GM12878 (cell line): ENCODE results near the gene ARL16. TPM values are rescaled to one million over a fixed set of nuclear protein-coding genes. Genes with fewer than 3 reads are reported as not detected.

Experiments used
- ATAC-seq: fragments of 200-7000 bp; cut with Tn5 transposase; 3 replicates; pipeline ENCODE4 v1.9.1; 2020; ENCODE audit warnings: mild to moderate bottlenecking, moderate library complexity
- BruUV-seq: library from RNA; stranded (reverse); fragments of 400-500 nt; replicated peaks from 2 replicates; lab custom pipeline; 2021; lab: Mats Ljungman, UMichigan
- CTCF ChIA-PET: fragments of 300-600 bp; sonication (Branson Sonifier 250); formaldehyde crosslinking; extraction: SDS; loops from one replicate; lab custom pipeline; 2021; ENCODE audit warnings: inconsistent platforms; lab: Yijun Ruan, JAX
- POLR2A ChIA-PET: fragments of 350-600 bp; formaldehyde crosslinking; extraction: SDS; loops from one replicate; lab custom pipeline; 2021; ENCODE audit warnings: inconsistent platforms; lab: Charles Lee
- RAD21 ChIA-PET: fragments of 300-600 bp; sonication (Branson Sonifier 250); formaldehyde crosslinking; loops from one replicate; lab custom pipeline; 2023; ENCODE audit warnings: antibody characterized with exemption; ENCODE audit not compliant: unreplicated experiment; lab: Charles Lee
- SMC1A ChIA-PET: fragments of 300-600 bp; sonication (Branson Sonifier 250); formaldehyde crosslinking; loops from one replicate; lab custom pipeline; 2023; ENCODE audit not compliant: unreplicated experiment, uncharacterized antibody; lab: Charles Lee
- DNase-seq: peaks from one replicate; pipeline ENCODE4 v3.0.0-alpha.2; 2011; ENCODE audit warnings: low read depth, low spot score
- FAIRE-seq: peaks from 3 replicates; lab custom pipeline; 2011; peaks lifted over from hg19 to GRCh38; lab: Jason Lieb, UNC
- H2AFZ ChIP-seq: 2 replicates; pipeline ENCODE4 v1.6.0; 2011; ENCODE audit warnings: low read depth, low read length, control low read depth; ENCODE audit not compliant: control insufficient read depth
- H3K27ac ChIP-seq: 2 replicates; pipeline ENCODE4 v1.5.1; 2011; ENCODE audit warnings: control low read depth; ENCODE audit not compliant: control insufficient read depth, insufficient read depth
- H3K27me3 ChIP-seq, 2 experiments: replicated peaks in 1 of 2; 2 replicates each; pipeline versions ENCODE4 v1.6.0 to v1.6.1; 2011; ENCODE audit warnings: low read length in 1 of 2; ENCODE audit not compliant: control insufficient read depth in 2 of 2, insufficient read depth in 2 of 2
- H3K36me3 ChIP-seq, 2 experiments: 2 replicates each; pipeline ENCODE4 v1.5.1; 2011; ENCODE audit warnings: low read length in 1 of 2; ENCODE audit not compliant: control insufficient read depth in 2 of 2, insufficient read depth in 2 of 2
- H3K4me1 ChIP-seq: 2 replicates; pipeline ENCODE4 v1.6.1; 2011; ENCODE audit warnings: mild to moderate bottlenecking, low read length, moderate library complexity, mixed read lengths; ENCODE audit not compliant: control insufficient read depth, insufficient read depth
- H3K4me2 ChIP-seq: 2 replicates; pipeline ENCODE4 v1.6.0; 2011; ENCODE audit warnings: control low read depth; ENCODE audit not compliant: control insufficient read depth, insufficient read depth
- H3K4me3 ChIP-seq: fragments of 200-600 bp; sonication (generic); 2 replicates; pipeline ENCODE4 v1.5.1; 2016
- H3K79me2 ChIP-seq: 2 replicates; pipeline ENCODE4 v1.6.0; 2011; ENCODE audit warnings: low read length; ENCODE audit not compliant: control insufficient read depth, insufficient read depth
- H3K9ac ChIP-seq: 2 replicates; pipeline ENCODE4 v1.8.0; 2011; ENCODE audit warnings: low read length, control low read depth, mixed read lengths; ENCODE audit not compliant: control insufficient read depth, insufficient read depth
- H3K9me3 ChIP-seq: replicated peaks from 3 replicates; pipeline ENCODE4 v1.5.1; 2011; ENCODE audit warnings: mild to moderate bottlenecking, low read length; ENCODE audit not compliant: control insufficient read depth, insufficient read depth
- H4K20me1 ChIP-seq: 2 replicates; pipeline ENCODE4 v1.6.0; 2011; ENCODE audit not compliant: control insufficient read depth, insufficient read depth
- BACH1 ChIP-seq: fragments of 450-650 bp; IDR thresholded peaks from 2 replicates; pipeline ENCODE4 v1.6.1; 2017; ENCODE audit warnings: mild to moderate bottlenecking, borderline replicate concordance
- CBX5 ChIP-seq: sonication (generic); IDR thresholded peaks from 2 replicates; pipeline ENCODE4 v1.6.1; 2016; ENCODE audit warnings: low read depth, moderate library complexity, mild to moderate bottlenecking, inconsistent platforms
- GATAD2B ChIP-seq: fragments of 450-650 bp; conservative IDR thresholded peaks from 2 replicates; pipeline ENCODE4 v1.6.1; 2017; ENCODE audit warnings: low read depth, mild to moderate bottlenecking, moderate library complexity
- KDM1A ChIP-seq: fragments of 200-600 bp; sonication (generic); IDR thresholded peaks from 2 replicates; pipeline ENCODE4 v1.6.1; 2016; ENCODE audit warnings: borderline replicate concordance
- MYB ChIP-seq: fragments of 150-350 bp; IDR thresholded peaks from 2 replicates; pipeline ENCODE4 v1.6.1; 2014; ENCODE audit warnings: mild to moderate bottlenecking, low read depth, low read length, borderline replicate concordance
- NFYB ChIP-seq: IDR thresholded peaks from 2 replicates; pipeline ENCODE4 v1.6.1; 2011; ENCODE audit warnings: low read depth, mild to moderate bottlenecking, low read length, improper control_type of control experiment, moderate library complexity; ENCODE audit not compliant: insufficient read depth
- SMAD1 ChIP-seq: fragments of 450-650 bp; IDR thresholded peaks from 2 replicates; pipeline ENCODE4 v1.6.1; 2018; ENCODE audit warnings: mild to moderate bottlenecking, low read depth; ENCODE audit not compliant: partially characterized antibody
- TCF3 ChIP-seq: IDR thresholded peaks from 2 replicates; pipeline ENCODE4 v1.6.1; 2012; ENCODE audit warnings: low read depth, mild to moderate bottlenecking, low read length, borderline replicate concordance; ENCODE audit not compliant: insufficient read depth
- ZSCAN29 ChIP-seq: fragments of 450-650 bp; IDR thresholded peaks from 2 replicates; pipeline ENCODE4 v1.6.1; 2017; ENCODE audit warnings: mild to moderate bottlenecking, moderate library complexity
- WGBS: methylation state at CpG from one replicate; pipeline ENCODE4 v1.1.6; 2016; ENCODE audit warnings: low lambda C conversion rate; ENCODE audit not compliant: insufficient replicate concordance, insufficient coverage; ENCODE audit errors: missing lambda C conversion rate; 5-methylcytosine and 5-hydroxymethylcytosine counted together
- in situ Hi-C: fragments of 300-500 bp; cut with MboI; formaldehyde crosslinking; loops from 9 replicates; pipeline ENCODE4 v1.14.3; 2018; ENCODE audit warnings: mixed read lengths
- intact Hi-C: fragments of 100-400 bp; cut with micrococcal nuclease; formaldehyde crosslinking; loops from one replicate; pipeline ENCODE4 v1.14.2; 2022; ENCODE audit not compliant: unreplicated experiment
- polyA plus RNA-seq, 11 experiments: library from polyadenylated mRNA; depleted of rRNA in 4 of 11; unstranded in 6 of 11; stranded (reverse) in 5 of 11; fragments of >200 nt; fragmentation: Nextera tagmentation in 4 of 11; fragmentation: Illumina TruSeq in 1 of 11; extraction: Ambion mirVana in 4 of 11; extraction: Trizol in 1 of 11; gene quantifications; 1 replicate in 1 of 11; 2 replicates in 10 of 11; pipeline versions ENCODE4 v1.2.1 to v1.2.3, GENCODE V29; 2011 to 2016; ENCODE audit warnings: inconsistent platforms in 2 of 11, missing spikeins in 2 of 11, low read depth in 1 of 11
- total RNA-seq, 4 experiments: library from RNA; depleted of rRNA in 3 of 4; stranded (reverse); fragments of >200 nt in 3 of 4; fragmentation: Illumina TruSeq in 1 of 4; extraction: Trizol in 1 of 4; gene quantifications; 2 replicates each; pipeline versions ENCODE4 v1.2.1 to v1.2.3, GENCODE V29; 2013 to 2021

The ARL16 gene
- total and polyA plus RNA-seq, 10 of the 15 experiments (the other 5 are each of a cell fraction or from before 2014, with no cell fraction given): 4.7 to 47.6 (median 30.9) TPM

GRCh38 chr17:81719410-81720266, 36.0 kb upstream of the ARL16 start:
- ChIA-PET CTCF (no interaction called here), POLR2A (no interaction called here), RAD21 (no interaction called here), SMC1A (no interaction called here)
- Histone ChIP-seq H3K4me2 (no peak overlapping the region), H4K20me1 (no peaks in the 10 kb centered on the region), H3K4me1 (no peaks in the 10 kb centered on the region; the same call in 1 of the 2 replicates), H2AFZ (no peak overlapping the region), H3K9ac (no peak overlapping the region), H3K9me3 (no peaks in the 10 kb centered on the region), H3K36me3 (peaks cover 0 to 4% of the 10 kb centered on the region in 2 experiments; a peak in 2 of 4 replicates), H3K79me2 (no peaks in the 10 kb centered on the region; the same call in 1 of the 2 replicates), H3K4me3 (no peak overlapping the region), H3K27me3 (no peaks in the 10 kb centered on the region), H3K27ac (no peak overlapping the region)
- TF ChIP-seq GATAD2B (no peak), SMAD1 (no peak), BACH1 (no peak), TCF3 (no peak), CBX5 (no peak), ZSCAN29 (no peak), KDM1A (no peak), MYB (no peak), NFYB (no peak)
- no TSS peak for BruUV-seq
- DNase-seq (no peak), FAIRE-seq (no peak), ATAC-seq (no peak)
- WGBS: 82% methylated on average over 31 of the region's 33 CpGs
- intact Hi-C loops (no loop called here), in situ Hi-C loops (loop anchor here (5.0 kb wide), 1 partner anchor 103 kb away; no protein-coding TSS in a partner anchor)
